Ovary (tissue), 3 donors: Measurements from ENCODE around the gene PRR35.
A peak's percentile ranks its signal among the peaks of the same experiment; 100 is the strongest.

Experiments used
- POLR2A ChIP-seq: fragments of 450-650 bp; IDR thresholded peaks from one replicate; pipeline ENCODE4 v1.6.1; 2017; ENCODE audit warnings: antibody characterized with exemption, mild to moderate bottlenecking, moderate library complexity
- TF ChIP-seq, protein P1 (sequence below), 3 donors: fragments of 450-650 bp in 2 of 3; fragments of 200-600 bp in 1 of 3; IDR thresholded peaks; one replicate each; pipeline versions ENCODE4 v1.5.1 to v1.8.0; 2016 to 2022; ENCODE audit warnings: antibody characterized with exemption in 3 of 3, mild to moderate bottlenecking in 1 of 3
- donor health status: DM: no; HTN: no; CAD: no.

DNA sequence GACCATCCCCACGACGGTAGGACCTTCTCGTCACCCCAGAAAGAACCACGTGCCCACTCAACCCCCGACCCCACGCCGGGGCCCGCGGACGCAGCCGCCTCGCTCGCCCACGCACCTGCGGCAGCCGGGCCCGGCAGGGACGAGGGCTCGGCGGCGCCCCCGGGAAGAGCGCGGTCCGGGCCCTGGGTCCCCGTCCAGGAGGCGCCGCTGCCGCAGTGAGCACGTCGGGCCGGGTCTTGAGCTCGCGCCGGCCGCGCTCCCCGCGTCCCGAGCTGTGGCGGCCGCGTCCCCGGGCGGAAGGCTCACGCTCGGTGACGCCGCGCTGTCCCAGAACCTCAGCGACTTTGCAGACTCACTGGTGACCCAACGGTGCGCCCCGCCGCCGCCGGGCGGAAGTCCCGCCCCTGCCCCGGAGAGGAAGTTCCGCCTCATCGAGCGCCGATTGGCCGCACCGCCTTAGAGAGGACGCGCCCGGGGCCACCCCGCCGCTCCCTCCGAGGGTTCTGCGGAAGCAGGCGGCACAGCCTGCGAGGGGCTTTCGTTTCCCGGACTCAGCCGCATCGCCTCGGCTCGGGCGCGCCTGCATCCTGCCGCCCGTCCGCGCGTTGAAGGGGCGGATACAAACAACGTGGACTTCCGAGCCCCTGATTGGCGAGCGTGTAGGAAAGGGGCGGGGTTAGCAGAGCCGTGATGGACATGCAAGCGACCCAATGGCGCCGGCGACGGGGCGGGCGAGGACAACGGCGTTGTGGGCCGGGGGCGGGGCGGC, 28.9 kb downstream of the PRR35 start:
- TF ChIP-seq POLR2A, result peak; percentile 69
- TF ChIP-seq, protein P1, sequence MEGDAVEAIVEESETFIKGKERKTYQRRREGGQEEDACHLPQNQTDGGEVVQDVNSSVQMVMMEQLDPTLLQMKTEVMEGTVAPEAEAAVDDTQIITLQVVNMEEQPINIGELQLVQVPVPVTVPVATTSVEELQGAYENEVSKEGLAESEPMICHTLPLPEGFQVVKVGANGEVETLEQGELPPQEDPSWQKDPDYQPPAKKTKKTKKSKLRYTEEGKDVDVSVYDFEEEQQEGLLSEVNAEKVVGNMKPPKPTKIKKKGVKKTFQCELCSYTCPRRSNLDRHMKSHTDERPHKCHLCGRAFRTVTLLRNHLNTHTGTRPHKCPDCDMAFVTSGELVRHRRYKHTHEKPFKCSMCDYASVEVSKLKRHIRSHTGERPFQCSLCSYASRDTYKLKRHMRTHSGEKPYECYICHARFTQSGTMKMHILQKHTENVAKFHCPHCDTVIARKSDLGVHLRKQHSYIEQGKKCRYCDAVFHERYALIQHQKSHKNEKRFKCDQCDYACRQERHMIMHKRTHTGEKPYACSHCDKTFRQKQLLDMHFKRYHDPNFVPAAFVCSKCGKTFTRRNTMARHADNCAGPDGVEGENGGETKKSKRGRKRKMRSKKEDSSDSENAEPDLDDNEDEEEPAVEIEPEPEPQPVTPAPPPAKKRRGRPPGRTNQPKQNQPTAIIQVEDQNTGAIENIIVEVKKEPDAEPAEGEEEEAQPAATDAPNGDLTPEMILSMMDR (IDR thresholded peaks at IDR 0.05), result no peak
